BE2C (cell line): ENCODE measurements around the gene PSMA2.

Experiments used
- DNase-seq: peaks from one replicate; pipeline ENCODE4 v3.0.0-alpha.2; 2020
- H3K27me3 ChIP-seq: fragments of 250-450 bp; sonication (Bioruptor Pico); 2 replicates; pipeline ENCODE4 v1.5.1; 2020; ENCODE audit warnings: mild to moderate bottlenecking
- H3K36me3 ChIP-seq: fragments of 250-450 bp; sonication (Bioruptor Pico); 2 replicates; pipeline ENCODE4 v1.5.1; 2020; ENCODE audit warnings: mild to moderate bottlenecking
- H3K4me1 ChIP-seq: fragments of 250-450 bp; sonication (Bioruptor Pico); 2 replicates; pipeline ENCODE4 v1.5.1; 2020
- H3K4me3 ChIP-seq: 2 replicates; pipeline ENCODE4 v1.5.1; 2011; ENCODE audit warnings: low read depth, low read length
- H3K9me3 ChIP-seq: fragments of 250-450 bp; sonication (Bioruptor Pico); 2 replicates; pipeline ENCODE4 v1.5.1; 2020
- CTCF ChIP-seq: IDR thresholded peaks from 2 replicates; pipeline ENCODE4 v1.5.1; 2012; ENCODE audit warnings: mild to moderate bottlenecking, low read depth, low read length

PSMA2 gene

GRCh38 chr7:42926204-42926603, 5.8 kb downstream of the PSMA2 start:
- Histone ChIP-seq H3K36me3 (peaks cover 43% of the 10 kb centered on the region), H3K27me3 (no peaks in the 10 kb centered on the region), H3K9me3 (no peaks in the 10 kb centered on the region), H3K4me1 (no peaks in the 10 kb centered on the region), H3K4me3 (no peak overlapping the region)
- TF ChIP-seq CTCF, result no peak
- no peak for DNase-seq

GRCh38 chr7:42925630-42926029, 6.3 kb downstream of the PSMA2 start:
- Histone ChIP-seq H3K36me3 (peaks cover 49% of the 10 kb centered on the region), H3K27me3 (no peaks in the 10 kb centered on the region), H3K9me3 (no peaks in the 10 kb centered on the region), H3K4me3 (no peak overlapping the region), H3K4me1 (no peaks in the 10 kb centered on the region)
- no peak for TF ChIP-seq CTCF
- no peak for DNase-seq

GRCh38 chr7:42924223-42924838, 7.6 kb downstream of the PSMA2 start:
- DNase-seq, result no peak
- TF ChIP-seq CTCF, result no peak
- no peak overlapping the region for H3K4me3 ChIP-seq
- no peaks in the 10 kb centered on the region for H3K9me3 ChIP-seq
- H3K36me3 ChIP-seq, result peaks cover 62% of the 10 kb centered on the region
- no peaks in the 10 kb centered on the region for H3K4me1 ChIP-seq
- no peaks in the 10 kb centered on the region for H3K27me3 ChIP-seq

GRCh38 chr7:42922017-42922753, 9.8 kb downstream of the PSMA2 start:
- DNase-seq, result no peak
- Histone ChIP-seq H3K36me3 (peaks cover 75% of the 10 kb centered on the region), H3K4me3 (no peak overlapping the region), H3K4me1 (no peaks in the 10 kb centered on the region), H3K27me3 (no peaks in the 10 kb centered on the region), H3K9me3 (no peaks in the 10 kb centered on the region)
- no peak for TF ChIP-seq CTCF

- no peak for DNase-seq
- H3K4me1 ChIP-seq, result no peaks in the 10 kb centered on the region
- no peaks in the 10 kb centered on the region for H3K27me3 ChIP-seq
- H3K4me3 ChIP-seq, result no peak overlapping the region
- H3K36me3 ChIP-seq, result peaks cover 29% of the 10 kb centered on the region
- no peak for TF ChIP-seq CTCF
- H3K9me3 ChIP-seq, result no peaks in the 10 kb centered on the region
These were observed 16.6 kb downstream of the PSMA2 start for GRCh38 chr7:42915356-42915755.

- Histone ChIP-seq H3K4me3 (no peak overlapping the region), H3K27me3 (no peaks in the 10 kb centered on the region), H3K4me1 (no peaks in the 10 kb centered on the region), H3K9me3 (no peaks in the 10 kb centered on the region), H3K36me3 (peaks cover 20% of the 10 kb centered on the region)
- no peak for DNase-seq
- no peak for TF ChIP-seq CTCF
These were observed 17.4 kb downstream of the PSMA2 start for GRCh38 chr7:42914421-42915045.
